A673 (cell line): ENCODE measurements around the gene KMT2D. TPM values are rescaled to one million over a fixed set of nuclear protein-coding genes. Genes with fewer than 3 reads are reported as not detected.

Experiments
- BruUV-seq: library from RNA; stranded (reverse); fragments of 400-500 nt; replicated peaks from 2 replicates; lab custom pipeline; 2021; lab: Mats Ljungman, UMichigan
- CTCF ChIA-PET: fragments of 300-600 bp; sonication (Branson Sonifier 250); formaldehyde crosslinking; loops from one replicate; lab custom pipeline; 2022; ENCODE audit warnings: antibody characterized with exemption; lab: Charles Lee
- POLR2A ChIA-PET: fragments of 300-600 bp; sonication (Branson Sonifier 250); formaldehyde crosslinking; loops from one replicate; lab custom pipeline; 2022; ENCODE audit warnings: antibody characterized with exemption; ENCODE audit not compliant: low non-redundant PET; lab: Charles Lee
- DNase-seq: peaks from one replicate; pipeline ENCODE4 v3.0.0-alpha.2; 2015; ENCODE audit warnings: low spot score
- H3K27ac ChIP-seq: fragments of 200-600 bp; sonication (generic); 2 replicates; pipeline ENCODE4 v1.5.1; 2016; ENCODE audit warnings: mixed run types, low read depth, mild to moderate bottlenecking, mixed read lengths, antibody characterized with exemption, low read length; ENCODE audit not compliant: poor library complexity, severe bottlenecking
- H3K27me3 ChIP-seq: fragments of 200-600 bp; sonication (generic); replicated peaks from 2 replicates; pipeline ENCODE4 v1.6.1; 2017; ENCODE audit warnings: mixed run types, low read depth, mild to moderate bottlenecking, mixed read lengths, antibody characterized with exemption, low read length; ENCODE audit not compliant: insufficient read depth, poor library complexity
- H3K36me3 ChIP-seq: fragments of 200-600 bp; sonication (generic); 2 replicates; pipeline ENCODE4 v1.6.1; 2016; ENCODE audit warnings: mixed run types, mild to moderate bottlenecking, mixed read lengths, antibody characterized with exemption, low read length; ENCODE audit not compliant: insufficient read depth, poor library complexity, severe bottlenecking
- H3K4me1 ChIP-seq: fragments of 200-600 bp; sonication (generic); 2 replicates; pipeline ENCODE4 v1.6.1; 2017; ENCODE audit warnings: mixed run types, mild to moderate bottlenecking, mixed read lengths, antibody characterized with exemption, low read length; ENCODE audit not compliant: insufficient read depth, poor library complexity, severe bottlenecking
- H3K4me3 ChIP-seq: fragments of 200-600 bp; sonication (generic); 2 replicates; pipeline ENCODE4 v1.5.1; 2016; ENCODE audit warnings: low read depth, mixed run types, mild to moderate bottlenecking, mixed read lengths, low read length; ENCODE audit not compliant: poor library complexity, severe bottlenecking
- H3K9me3 ChIP-seq: fragments of 200-600 bp; sonication (generic); 2 replicates; pipeline ENCODE4 v1.6.1; 2016; ENCODE audit warnings: mixed run types, low read depth, mild to moderate bottlenecking, mixed read lengths, antibody characterized with exemption, low read length; ENCODE audit not compliant: poor library complexity, severe bottlenecking
- CTCF ChIP-seq: fragments of 300-800, 200-600 bp; sonication (generic); conservative IDR thresholded peaks from 2 replicates; pipeline ENCODE4 v1.5.1; 2017; ENCODE audit warnings: low read depth, mild to moderate bottlenecking, antibody characterized with exemption, low read length, moderate library complexity, mixed read lengths
- EZH2 ChIP-seq: fragments of 200-600 bp; sonication (generic); IDR thresholded peaks from 2 replicates; pipeline ENCODE4 v1.6.1; 2017; ENCODE audit warnings: borderline replicate concordance, low read depth, mild to moderate bottlenecking, mixed read lengths, antibody characterized with exemption, low read length; ENCODE audit not compliant: poor library complexity, severe bottlenecking
- intact Hi-C: fragments of 100-400 bp; cut with micrococcal nuclease; formaldehyde crosslinking; loops from one replicate; pipeline ENCODE4 v1.10.0; 2022; ENCODE audit not compliant: unreplicated experiment
- total RNA-seq: library from RNA; stranded (reverse); gene quantifications from 2 replicates; pipeline ENCODE4 v1.2.3, GENCODE V29; 2021

KMT2D gene
- total RNA-seq, 1 experiment from 2014 or later = 138 TPM

- no peak overlapping the region for H3K4me3 ChIP-seq
- no peak for DNase-seq
- ChIA-PET POLR2A (no interaction called here), CTCF (no interaction called here)
- H3K9me3 ChIP-seq = no peaks in the 10 kb centered on the region
- TF ChIP-seq CTCF (no peak), EZH2 (no peak)
- no peak overlapping the region for H3K27ac ChIP-seq
- no peaks in the 10 kb centered on the region for H3K27me3 ChIP-seq
- no TSS peak for BruUV-seq
- H3K4me1 ChIP-seq = no peaks in the 10 kb centered on the region
- intact Hi-C loops = no loop called here
- peaks cover 96% of the 10 kb centered on the region for H3K36me3 ChIP-seq
Measured at GRCh38 chr12:49039421-49040363, 20.9 kb downstream of the KMT2D start.

DNA sequence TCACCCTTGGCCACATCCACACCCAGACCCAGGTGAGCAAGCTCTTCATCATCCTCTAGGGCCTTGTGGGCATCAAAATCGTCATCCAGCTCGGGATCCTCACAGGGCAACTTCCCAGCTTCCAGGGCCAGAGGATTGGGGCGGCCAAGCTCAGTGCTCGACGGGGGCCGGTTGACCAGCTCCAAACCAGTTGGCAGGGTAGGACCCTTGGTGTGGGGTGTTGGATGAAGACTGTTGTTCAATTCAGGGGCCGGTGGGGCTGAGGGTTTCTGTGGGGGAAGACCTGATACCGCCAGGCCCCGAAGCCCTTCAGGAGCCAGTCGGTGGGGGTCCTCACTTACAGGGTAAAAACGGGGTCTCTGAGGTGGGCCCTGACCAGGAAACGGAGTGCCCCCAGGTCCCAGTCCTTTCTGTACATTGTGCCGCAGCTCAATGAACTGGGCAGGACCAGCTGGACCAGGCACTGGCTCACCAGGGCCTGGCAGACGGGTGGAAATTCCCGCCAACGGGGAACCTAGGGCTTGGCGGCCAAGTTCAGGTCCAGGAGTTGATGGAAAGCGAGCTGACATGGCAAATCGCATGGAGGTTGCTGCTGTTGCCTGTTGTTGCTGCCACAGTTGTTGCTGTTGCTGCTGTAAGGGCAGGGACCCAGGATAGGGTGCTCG lies 22.2 kb downstream of the KMT2D start:
- Histone ChIP-seq H3K9me3 (no peaks in the 10 kb centered on the region), H3K4me1 (no peaks in the 10 kb centered on the region), H3K27ac (no peak overlapping the region), H3K27me3 (no peaks in the 10 kb centered on the region), H3K36me3 (peaks cover 96% of the 10 kb centered on the region), H3K4me3 (no peak overlapping the region)
- ChIA-PET POLR2A (no interaction called here), CTCF (interaction anchor here (0.6 kb wide), 1 partner anchor 60 kb away, joined by 3 read pairs; no protein-coding TSS in a partner anchor)
- no peak for TF ChIP-seq CTCF
- TF ChIP-seq EZH2 = no peak
- intact Hi-C loops = no loop called here
- BruUV-seq = no TSS peak
- DNase-seq = no peak

DNA sequence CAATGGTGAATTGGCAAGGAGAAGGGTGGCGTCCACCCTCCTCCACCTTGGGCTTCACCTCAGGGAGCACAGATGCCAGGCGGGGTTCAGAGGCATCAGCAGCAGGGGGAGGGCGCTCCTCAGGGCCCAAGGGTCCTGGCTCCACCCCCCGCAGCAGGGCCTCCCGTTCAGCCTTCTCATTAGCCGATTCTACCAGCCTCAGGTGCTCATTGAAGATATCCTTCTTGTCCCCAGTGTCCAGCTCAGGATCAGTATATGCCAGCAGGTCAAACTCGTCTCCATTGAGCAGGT lies 22.7 kb downstream of the KMT2D start:
- no peak overlapping the region for H3K27ac ChIP-seq
- POLR2A ChIA-PET = no interaction called here
- H3K36me3 ChIP-seq = peaks cover 96% of the 10 kb centered on the region

More for the DNA sequence above, 22.7 kb downstream of the KMT2D start:
- no peak for DNase-seq
- Histone ChIP-seq H3K4me3 (no peak overlapping the region), H3K4me1 (no peaks in the 10 kb centered on the region), H3K27me3 (no peaks in the 10 kb centered on the region), H3K9me3 (no peaks in the 10 kb centered on the region)
- intact Hi-C loops = no loop called here
- no peak for TF ChIP-seq EZH2
- no peak for TF ChIP-seq CTCF
- CTCF ChIA-PET = interaction anchor here (0.6 kb wide), 1 partner anchor 272 kb away, joined by 3 read pairs; no protein-coding TSS in a partner anchor
- TSS peak; percentile 14 for BruUV-seq
